OCI-LY1 (cell line): ENCODE results near the gene ELOVL1.

Experiments
- EZH2 ChIP-seq: fragments of 200-600 bp; sonication (generic), shearing (Covaris generic); IDR thresholded peaks from 2 replicates; pipeline ENCODE4 v1.8.0; 2017; ENCODE audit warnings: borderline replicate concordance, mixed run types, mild to moderate bottlenecking, antibody characterized with exemption, low read length, moderate library complexity, mixed read lengths
- TF ChIP-seq, protein P1 (sequence below): fragments of 200-600 bp; sonication (generic), shearing (Covaris generic); IDR thresholded peaks from 2 replicates; pipeline ENCODE4 v1.5.1; 2017; ENCODE audit warnings: mild to moderate bottlenecking, antibody characterized with exemption, low read length, moderate library complexity, mixed read lengths

DNA sequence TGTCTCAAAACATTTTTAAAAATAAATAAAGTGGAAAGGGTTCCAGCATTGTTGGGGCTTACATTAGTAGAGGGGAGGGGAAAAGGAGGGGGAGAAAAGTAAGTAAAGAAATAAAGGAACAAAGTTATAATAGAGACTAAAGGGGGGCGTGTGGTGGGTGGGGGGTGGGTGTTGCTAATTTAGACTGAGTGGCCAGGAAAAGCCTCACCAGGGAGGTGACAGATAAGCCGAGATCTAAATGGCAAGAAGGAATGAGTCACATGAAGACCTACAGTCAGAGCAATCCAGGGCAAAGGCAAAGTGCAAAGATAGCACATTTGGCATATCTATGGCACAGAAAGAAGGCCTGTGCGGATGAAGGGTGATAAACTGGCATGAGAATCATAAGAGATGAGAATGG, 22.7 kb downstream of the ELOVL1 start:
- TF ChIP-seq EZH2, result no peak
- TF ChIP-seq, protein P1, sequence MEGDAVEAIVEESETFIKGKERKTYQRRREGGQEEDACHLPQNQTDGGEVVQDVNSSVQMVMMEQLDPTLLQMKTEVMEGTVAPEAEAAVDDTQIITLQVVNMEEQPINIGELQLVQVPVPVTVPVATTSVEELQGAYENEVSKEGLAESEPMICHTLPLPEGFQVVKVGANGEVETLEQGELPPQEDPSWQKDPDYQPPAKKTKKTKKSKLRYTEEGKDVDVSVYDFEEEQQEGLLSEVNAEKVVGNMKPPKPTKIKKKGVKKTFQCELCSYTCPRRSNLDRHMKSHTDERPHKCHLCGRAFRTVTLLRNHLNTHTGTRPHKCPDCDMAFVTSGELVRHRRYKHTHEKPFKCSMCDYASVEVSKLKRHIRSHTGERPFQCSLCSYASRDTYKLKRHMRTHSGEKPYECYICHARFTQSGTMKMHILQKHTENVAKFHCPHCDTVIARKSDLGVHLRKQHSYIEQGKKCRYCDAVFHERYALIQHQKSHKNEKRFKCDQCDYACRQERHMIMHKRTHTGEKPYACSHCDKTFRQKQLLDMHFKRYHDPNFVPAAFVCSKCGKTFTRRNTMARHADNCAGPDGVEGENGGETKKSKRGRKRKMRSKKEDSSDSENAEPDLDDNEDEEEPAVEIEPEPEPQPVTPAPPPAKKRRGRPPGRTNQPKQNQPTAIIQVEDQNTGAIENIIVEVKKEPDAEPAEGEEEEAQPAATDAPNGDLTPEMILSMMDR, result no peak
